ENCODE results near the gene NDUFA11.

DNA sequence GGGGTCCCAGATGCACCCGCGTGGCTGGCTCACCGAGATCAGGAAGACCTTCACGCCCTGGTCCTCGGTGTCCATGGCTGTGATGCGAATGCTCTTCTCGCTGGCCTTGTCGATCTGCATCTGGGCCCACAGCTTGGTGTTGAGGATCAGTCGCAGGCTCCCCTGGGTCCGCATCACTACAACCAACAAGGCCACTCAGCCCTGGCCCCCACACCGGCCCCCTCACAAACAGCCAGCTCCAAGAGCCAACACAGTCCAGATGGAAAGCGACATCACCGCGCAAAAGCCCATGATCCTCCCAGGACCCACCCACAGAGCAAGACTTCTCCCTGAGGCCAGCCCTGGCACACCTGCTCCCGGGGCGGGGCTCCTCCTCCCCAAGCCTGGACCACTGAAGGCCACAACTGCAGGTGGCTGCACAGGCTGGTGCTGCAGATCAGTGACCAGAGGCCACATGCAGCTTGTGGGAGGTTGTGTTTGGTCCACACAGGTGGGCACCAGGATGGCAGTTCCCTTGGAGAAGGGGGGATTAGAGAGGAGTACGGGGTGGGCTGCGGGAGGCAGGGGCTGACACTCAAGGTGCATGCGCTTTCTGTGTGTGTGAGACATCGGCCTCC is 15.0 kb upstream of the NDUFA11 start:
- TF ChIP-seq, protein P1, sequence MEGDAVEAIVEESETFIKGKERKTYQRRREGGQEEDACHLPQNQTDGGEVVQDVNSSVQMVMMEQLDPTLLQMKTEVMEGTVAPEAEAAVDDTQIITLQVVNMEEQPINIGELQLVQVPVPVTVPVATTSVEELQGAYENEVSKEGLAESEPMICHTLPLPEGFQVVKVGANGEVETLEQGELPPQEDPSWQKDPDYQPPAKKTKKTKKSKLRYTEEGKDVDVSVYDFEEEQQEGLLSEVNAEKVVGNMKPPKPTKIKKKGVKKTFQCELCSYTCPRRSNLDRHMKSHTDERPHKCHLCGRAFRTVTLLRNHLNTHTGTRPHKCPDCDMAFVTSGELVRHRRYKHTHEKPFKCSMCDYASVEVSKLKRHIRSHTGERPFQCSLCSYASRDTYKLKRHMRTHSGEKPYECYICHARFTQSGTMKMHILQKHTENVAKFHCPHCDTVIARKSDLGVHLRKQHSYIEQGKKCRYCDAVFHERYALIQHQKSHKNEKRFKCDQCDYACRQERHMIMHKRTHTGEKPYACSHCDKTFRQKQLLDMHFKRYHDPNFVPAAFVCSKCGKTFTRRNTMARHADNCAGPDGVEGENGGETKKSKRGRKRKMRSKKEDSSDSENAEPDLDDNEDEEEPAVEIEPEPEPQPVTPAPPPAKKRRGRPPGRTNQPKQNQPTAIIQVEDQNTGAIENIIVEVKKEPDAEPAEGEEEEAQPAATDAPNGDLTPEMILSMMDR (IDR thresholded peaks at IDR 0.05; ENCODE audit: insufficient read depth, low read length, poor library complexity, severe bottlenecking): no peak
- no peak for TF ChIP-seq EZH2phosphoT487 (conservative IDR thresholded peaks at IDR 0.05; ENCODE audit: low read length)

Data from SU-DHL-6 (cell line).